ENCODE results near the gene OR2F2. TPM values are rescaled to one million over a fixed set of nuclear protein-coding genes. Genes with fewer than 3 reads are reported as not detected.

OR2F2 gene
- total RNA-seq, 1 donor from 2014 or later = not detected

GRCh38 chr7:143906151-143906550, 28.9 kb upstream of the OR2F2 start:
- intact Hi-C loops (cut with micrococcal nuclease) = loop anchor here (10.0 kb wide), 1 partner anchor 621 kb away; the partner anchor contains the start of genes CASP2 and TMEM139
- peaks cover 11% of the 10 kb centered on the region for H3K27me3 Mint-ChIP-seq
- no peak for TF ChIP-seq CTCF (IDR thresholded peaks at IDR 0.05)
- CTCF ChIA-PET = no interaction called here
- H3K4me1 Mint-ChIP-seq = peaks cover 7% of the 10 kb centered on the region
- H3K9me3 Mint-ChIP-seq = no peaks in the 10 kb centered on the region
- DNase-seq = no peak
- peaks cover 2% of the 10 kb centered on the region for H3K36me3 Mint-ChIP-seq (ENCODE audit: low read depth)
- POLR2A ChIA-PET = no interaction called here
- no peak overlapping the region for H3K27ac Mint-ChIP-seq
- H3K4me3 Mint-ChIP-seq = no peak overlapping the region
- no peak for ATAC-seq (ENCODE audit: low read depth)

- ATAC-seq (ENCODE audit: low read depth) = no peak
- Mint-ChIP-seq H3K27ac (no peak overlapping the region), H3K27me3 (peaks cover 11% of the 10 kb centered on the region), H3K9me3 (no peaks in the 10 kb centered on the region), H3K4me1 (peaks cover 2% of the 10 kb centered on the region), H3K4me3 (no peak overlapping the region), H3K36me3 (ENCODE audit: low read depth) (no peaks in the 10 kb centered on the region)
- DNase-seq = no peak
- CTCF ChIA-PET = no interaction called here
- POLR2A ChIA-PET = no interaction called here
- intact Hi-C loops (cut with micrococcal nuclease) = loop anchor here (10.0 kb wide), 1 partner anchor 622 kb away; the partner anchor contains the start of genes CASP2 and TMEM139
- no peak for TF ChIP-seq CTCF (IDR thresholded peaks at IDR 0.05)
These were observed 28.1 kb upstream of the OR2F2 start for GRCh38 chr7:143906895-143907294.

- H3K36me3 Mint-ChIP-seq (ENCODE audit: low read depth) = no peaks in the 10 kb centered on the region
- TF ChIP-seq CTCF (IDR thresholded peaks at IDR 0.05) = no peak
- ATAC-seq (ENCODE audit: low read depth) = no peak
- H3K27me3 Mint-ChIP-seq = peaks cover 11% of the 10 kb centered on the region
- no peak for DNase-seq
- H3K9me3 Mint-ChIP-seq = no peaks in the 10 kb centered on the region
- H3K4me3 Mint-ChIP-seq = no peak overlapping the region
- H3K4me1 Mint-ChIP-seq = no peaks in the 10 kb centered on the region
- POLR2A ChIA-PET = interaction anchor here (0.5 kb wide), 1 partner anchor 311 kb away, joined by 4 read pairs; no protein-coding TSS in a partner anchor
- intact Hi-C loops (cut with micrococcal nuclease) = loop anchor here (10.0 kb wide), 1 partner anchor 623 kb away; the partner anchor contains the start of genes CASP2 and TMEM139
- CTCF ChIA-PET = no interaction called here
- H3K27ac Mint-ChIP-seq = no peak overlapping the region
These were observed 26.9 kb upstream of the OR2F2 start for GRCh38 chr7:143908120-143908519.

- intact Hi-C loops (cut with micrococcal nuclease) = loop anchor here (10.0 kb wide), 1 partner anchor 625 kb away; the partner anchor contains the start of genes CASP2 and TMEM139
These were observed 25.2 kb upstream of the OR2F2 start for GRCh38 chr7:143909863-143910262.

More at GRCh38 chr7:143909863-143910262, 25.2 kb upstream of the OR2F2 start:
- CTCF ChIA-PET = no interaction called here
- H3K36me3 Mint-ChIP-seq (ENCODE audit: low read depth) = no peaks in the 10 kb centered on the region
- no peak overlapping the region for H3K27ac Mint-ChIP-seq
- no peaks in the 10 kb centered on the region for H3K9me3 Mint-ChIP-seq
- no peaks in the 10 kb centered on the region for H3K4me1 Mint-ChIP-seq
- POLR2A ChIA-PET = no interaction called here
- peaks cover 11% of the 10 kb centered on the region for H3K27me3 Mint-ChIP-seq
- no peak for DNase-seq
- no peak for TF ChIP-seq CTCF (IDR thresholded peaks at IDR 0.05)
- no peak for ATAC-seq (ENCODE audit: low read depth)
- no peak overlapping the region for H3K4me3 Mint-ChIP-seq

Measured in activated B cell treated with CpG ODN at 0.5 μM for 24 hours (primary cell).